Heart left ventricle (tissue), 13 donors: Measurements from ENCODE around the gene TLR1.

Source experiments
- POLR2A ChIP-seq, 2 donors: fragments of 450-650 bp; IDR thresholded peaks; one replicate each; pipeline ENCODE4 v1.6.1; 2017; ENCODE audit warnings: antibody characterized with exemption in 2 of 2, mild to moderate bottlenecking in 2 of 2, moderate library complexity in 2 of 2
- TF ChIP-seq, protein P1 (sequence below), 12 donors: fragments of 200-600 bp; sonication (generic) in 4 of 12; IDR thresholded peaks; one replicate each; pipeline versions ENCODE4 v1.5.0 to v1.8.0; 2018 to 2022; ENCODE audit warnings: antibody characterized with exemption in 12 of 12, mild to moderate bottlenecking in 5 of 12
- donor health status: ischemic (EF 13 %, LVEDD 7.1; RV severe dilation, severe dysfunction).
- donor health status: DM: no; HTN: yes; CAD: no.
- donor health status: DM: no; HTN: no; CAD: no.
- donor health status: ischemic (EF 25% LVEDD 6.9; RV normal size, moderate dysfunction).
- donor health status: ischemic (EF 25% LVEDD 5.7; RV mildly dilated, moderate dysfunction).
- donor health status: ischemic (EF 35%, LVEDD 5.7; RV mildly dilated, moderate dysfunction).
- donor health status: nonischemic (EF 11% LVEDD 7.7; RV severe dilation, severe dysfunction).
- donor health status: DM: yes; HTN: yes; CAD: no.
- donor health status: PGD.
- donor health status: ischemic (EF 29% LVEDD 5.4; RV normal size, mild dysfunction).
- donor health status: nonischemic (EF 23%, LVEDD 6.1; RV moderate dilation, normal function).

DNA sequence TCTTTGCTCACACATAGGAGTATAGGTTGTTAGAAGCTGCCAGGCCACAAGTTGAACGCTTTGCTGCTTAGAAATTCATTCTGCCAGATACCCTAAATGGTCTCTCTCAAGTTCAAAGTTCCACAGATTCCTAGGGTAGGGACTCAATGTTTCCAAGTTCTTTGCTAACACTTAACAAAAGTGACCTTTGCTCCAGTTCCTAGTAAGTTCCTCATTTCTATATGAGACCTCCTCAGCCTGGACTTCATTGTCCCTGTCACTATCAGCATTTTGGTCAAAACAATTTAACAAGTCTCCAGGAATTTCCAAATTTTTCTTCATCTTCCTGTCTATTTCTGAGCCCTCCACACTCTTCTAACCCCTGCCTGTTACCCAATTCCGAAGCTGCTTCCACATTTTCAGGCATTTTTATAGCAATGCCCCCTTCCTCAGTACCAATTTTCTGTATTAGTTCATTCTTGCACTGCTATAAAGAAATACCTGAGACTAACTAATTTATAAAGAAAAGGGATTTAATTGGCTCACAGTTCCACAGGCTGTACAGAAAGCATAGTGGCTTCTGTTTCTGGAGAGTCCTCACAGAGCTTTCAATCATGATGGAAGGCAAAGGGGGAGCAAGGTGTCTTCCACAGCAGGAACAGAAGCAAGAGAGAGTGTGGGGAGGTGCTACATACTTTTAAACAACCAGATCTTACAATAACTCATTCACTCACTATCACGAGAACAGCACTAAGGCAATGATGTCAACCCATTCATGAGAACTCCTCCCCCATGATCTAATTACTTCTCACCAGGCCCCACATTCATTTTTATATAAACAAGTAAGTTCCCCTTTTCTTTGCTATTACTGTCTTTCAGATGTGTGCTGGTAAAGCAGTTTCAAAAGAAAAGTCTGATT is 11.5 kb upstream of the TLR1 start:
- TF ChIP-seq, protein P1, sequence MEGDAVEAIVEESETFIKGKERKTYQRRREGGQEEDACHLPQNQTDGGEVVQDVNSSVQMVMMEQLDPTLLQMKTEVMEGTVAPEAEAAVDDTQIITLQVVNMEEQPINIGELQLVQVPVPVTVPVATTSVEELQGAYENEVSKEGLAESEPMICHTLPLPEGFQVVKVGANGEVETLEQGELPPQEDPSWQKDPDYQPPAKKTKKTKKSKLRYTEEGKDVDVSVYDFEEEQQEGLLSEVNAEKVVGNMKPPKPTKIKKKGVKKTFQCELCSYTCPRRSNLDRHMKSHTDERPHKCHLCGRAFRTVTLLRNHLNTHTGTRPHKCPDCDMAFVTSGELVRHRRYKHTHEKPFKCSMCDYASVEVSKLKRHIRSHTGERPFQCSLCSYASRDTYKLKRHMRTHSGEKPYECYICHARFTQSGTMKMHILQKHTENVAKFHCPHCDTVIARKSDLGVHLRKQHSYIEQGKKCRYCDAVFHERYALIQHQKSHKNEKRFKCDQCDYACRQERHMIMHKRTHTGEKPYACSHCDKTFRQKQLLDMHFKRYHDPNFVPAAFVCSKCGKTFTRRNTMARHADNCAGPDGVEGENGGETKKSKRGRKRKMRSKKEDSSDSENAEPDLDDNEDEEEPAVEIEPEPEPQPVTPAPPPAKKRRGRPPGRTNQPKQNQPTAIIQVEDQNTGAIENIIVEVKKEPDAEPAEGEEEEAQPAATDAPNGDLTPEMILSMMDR (IDR thresholded peaks at IDR 0.05) = no peak
- TF ChIP-seq POLR2A (IDR thresholded peaks at IDR 0.05) = no peak
